ENCODE results near the gene TNK2. TPM values are rescaled to one million over a fixed set of nuclear protein-coding genes. Genes with fewer than 3 reads are reported as not detected.

Gene TNK2
- total and polyA plus RNA-seq, 5 donors, result 40.1 to 162 (median 77.9) TPM

GRCh38 chr3:195892105-195893043 lies 16.0 kb downstream of the TNK2 start:
- Histone ChIP-seq H3K9me3 (ENCODE audit: control insufficient read depth, low read length) (no peaks in the 10 kb centered on the region), H3K4me1 (ENCODE audit: control insufficient read depth, insufficient read depth, low read length) (peaks cover 13% of the 10 kb centered on the region), H3K4me3 (ENCODE audit: low read length) (peak overlapping the region; percentile 1), H3K27ac (ENCODE audit: low read length) (peak overlapping the region; percentile 42), H3K27me3 (ENCODE audit: control insufficient read depth, insufficient read depth) (no peaks in the 10 kb centered on the region)
- DNase-seq, result peak; percentile 78 to 87 (median 87)
- intact Hi-C loops (cut with DNase I), result no loop called here
- peak; percentile 48 to 60 for ATAC-seq
- WGBS, result 11% methylated on average over 35 of the region's 35 CpGs

DNA sequence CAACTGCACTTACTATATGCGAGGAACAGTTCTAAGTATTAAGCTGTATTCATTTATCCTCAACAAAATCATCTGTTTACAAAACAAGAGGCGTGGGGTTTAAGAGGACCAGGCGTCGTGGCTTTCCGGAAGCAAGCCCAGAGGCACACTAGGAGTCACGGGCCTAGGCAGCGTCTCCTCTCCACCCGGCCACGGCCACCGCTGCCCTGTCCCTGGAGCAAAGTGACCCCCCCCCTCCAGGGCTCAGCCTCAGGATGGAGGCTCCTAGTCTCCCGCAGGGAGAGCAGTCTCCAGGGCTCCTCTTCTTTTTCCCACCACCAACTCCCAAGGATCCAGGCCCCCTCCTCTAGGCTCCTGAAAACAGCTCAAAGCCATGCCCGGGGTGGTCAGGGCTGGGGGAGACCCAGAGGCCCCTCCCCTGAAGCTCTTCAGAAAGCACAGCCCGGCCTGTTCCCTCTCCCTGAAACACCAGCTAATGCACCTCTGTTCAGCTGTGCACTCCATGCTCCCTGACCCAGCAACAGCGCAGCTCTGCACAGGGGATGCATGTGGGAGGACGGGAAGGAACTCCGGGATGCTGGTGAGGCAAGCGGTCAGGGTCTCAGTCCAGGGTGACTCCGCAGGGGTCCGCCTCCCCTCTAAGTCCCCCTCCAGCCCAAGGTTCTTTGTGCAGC lies 16.8 kb downstream of the TNK2 start:
- H3K4me1 ChIP-seq (ENCODE audit: control insufficient read depth, insufficient read depth, low read length), result peaks cover 12% of the 10 kb centered on the region
- peak overlapping the region; percentile 6 for H3K27ac ChIP-seq (ENCODE audit: low read length)
- H3K4me3 ChIP-seq (ENCODE audit: low read length), result peak overlapping the region; percentile 1
- H3K9me3 ChIP-seq (ENCODE audit: control insufficient read depth, low read length), result no peaks in the 10 kb centered on the region
- DNase-seq, result peak in 2 of 3 donors; percentile 39 to 60
- no peak for ATAC-seq
- H3K27me3 ChIP-seq (ENCODE audit: control insufficient read depth, insufficient read depth), result no peaks in the 10 kb centered on the region
- WGBS, result 50% methylated on average over 19 of the region's 19 CpGs
- intact Hi-C loops (cut with DNase I), result no loop called here

DNA sequence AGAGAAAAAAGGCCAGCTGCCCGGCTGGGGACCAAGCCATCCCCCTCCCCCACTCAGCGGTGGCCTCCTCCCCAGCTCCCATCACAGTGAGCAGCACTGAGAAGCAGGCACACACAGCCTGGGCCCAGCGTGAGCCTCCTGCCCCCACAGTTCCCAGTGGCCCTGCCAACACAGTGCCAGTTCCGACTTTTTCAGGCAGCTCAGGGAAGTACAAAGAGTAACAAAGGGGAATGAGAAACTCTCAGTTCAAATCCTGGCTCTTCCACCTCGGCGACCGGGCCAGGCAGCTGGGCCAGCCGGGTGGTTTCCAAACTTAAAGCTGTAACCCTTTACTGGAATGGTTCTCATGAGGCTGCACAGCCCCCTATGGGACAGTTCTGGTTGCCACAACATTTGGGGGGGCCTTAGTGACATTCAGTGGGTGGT lies 18.5 kb downstream of the TNK2 start:
- ATAC-seq (no peak), DNase-seq (peak in 2 of 3 donors; percentile 61 to 64)
- Histone ChIP-seq H3K27ac (ENCODE audit: low read length) (no peak overlapping the region), H3K27me3 (ENCODE audit: control insufficient read depth, insufficient read depth) (no peaks in the 10 kb centered on the region), H3K4me3 (ENCODE audit: low read length) (no peak overlapping the region), H3K9me3 (ENCODE audit: control insufficient read depth, low read length) (no peaks in the 10 kb centered on the region), H3K4me1 (ENCODE audit: control insufficient read depth, insufficient read depth, low read length) (peaks cover 23% of the 10 kb centered on the region)
- intact Hi-C loops (cut with DNase I), result no loop called here
- 35% methylated on average over 8 of the region's 8 CpGs for WGBS

DNA sequence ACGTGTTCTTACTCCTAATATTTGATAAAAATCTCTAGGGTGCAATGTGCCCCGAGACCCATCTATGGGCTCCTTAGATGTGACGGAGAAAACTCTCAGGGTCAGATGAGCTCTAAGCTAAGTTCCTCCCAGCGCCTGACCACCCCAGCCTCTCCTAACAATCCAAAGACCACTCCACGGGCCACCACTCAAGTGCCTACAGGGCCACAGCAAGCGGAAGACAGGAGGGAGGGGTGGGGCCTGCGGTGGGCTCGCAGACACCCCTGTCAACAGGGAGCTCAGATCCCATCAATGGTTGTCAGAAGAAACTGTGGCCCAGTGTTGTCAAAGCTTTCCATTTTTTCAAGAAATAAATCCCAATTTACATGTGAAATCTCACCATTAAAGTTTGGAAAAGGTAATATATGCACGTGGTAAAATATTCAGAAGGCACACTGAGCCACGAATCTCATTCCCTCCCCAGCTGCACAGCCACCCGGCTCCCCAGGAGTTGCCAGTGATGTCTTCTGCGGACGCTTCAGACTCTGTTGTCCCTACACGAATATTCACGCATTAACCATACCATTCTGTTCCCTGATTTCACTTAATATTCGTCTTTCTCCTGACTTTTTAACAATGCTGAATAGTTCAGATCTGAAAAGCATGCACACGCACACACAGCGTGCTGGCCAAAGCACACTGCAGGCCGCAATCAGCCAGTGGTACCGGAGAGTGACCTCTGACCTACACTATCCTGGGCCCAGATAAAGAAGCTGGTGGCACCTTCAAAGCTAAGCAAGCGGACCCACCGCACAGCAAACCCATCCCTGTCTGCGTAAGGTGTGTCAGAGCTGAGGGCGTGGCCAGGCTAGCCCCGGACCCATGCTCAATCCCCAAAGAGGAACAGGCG lies 19.1 kb downstream of the TNK2 start:
- peak in 2 of 3 donors; percentile 17 to 22 for DNase-seq
- intact Hi-C loops (cut with DNase I), result no loop called here
- Histone ChIP-seq H3K4me1 (ENCODE audit: control insufficient read depth, insufficient read depth, low read length) (peaks cover 23% of the 10 kb centered on the region), H3K27ac (ENCODE audit: low read length) (no peak overlapping the region), H3K4me3 (ENCODE audit: low read length) (no peak overlapping the region), H3K27me3 (ENCODE audit: control insufficient read depth, insufficient read depth) (no peaks in the 10 kb centered on the region), H3K9me3 (ENCODE audit: control insufficient read depth, low read length) (no peaks in the 10 kb centered on the region)
- WGBS, result 69% methylated on average over 26 of the region's 26 CpGs
- no peak for ATAC-seq

DNA sequence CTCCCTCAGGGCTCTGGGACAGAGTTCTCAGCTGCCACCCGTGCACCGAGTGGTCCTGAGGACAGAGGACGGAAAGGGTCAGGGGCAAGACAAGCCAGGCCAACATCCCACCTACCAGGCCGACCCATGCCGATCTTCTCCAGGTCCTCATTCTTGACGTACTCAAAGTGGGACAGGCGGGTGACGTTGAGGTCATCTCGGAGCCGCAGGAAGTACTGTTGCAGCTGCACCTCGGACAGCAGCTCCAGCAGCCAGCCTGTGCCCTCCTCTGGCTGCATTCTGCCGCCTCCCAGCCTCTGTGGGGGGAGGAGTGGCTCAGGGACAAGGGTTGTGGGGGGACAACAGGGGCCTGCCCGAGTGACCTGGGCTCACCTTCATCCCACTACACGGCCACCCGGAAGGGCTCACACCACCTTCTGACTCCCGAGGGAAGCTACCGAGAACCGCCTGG lies 20.0 kb downstream of the TNK2 start:
- peak in 2 of 3 donors; percentile 52 to 54 for DNase-seq
- no peak overlapping the region for H3K4me3 ChIP-seq (ENCODE audit: low read length)
- no peak for ATAC-seq
- no peaks in the 10 kb centered on the region for H3K27me3 ChIP-seq (ENCODE audit: control insufficient read depth, insufficient read depth)
- 65% methylated on average over 18 of the region's 18 CpGs for WGBS
- H3K9me3 ChIP-seq (ENCODE audit: control insufficient read depth, low read length), result no peaks in the 10 kb centered on the region
- intact Hi-C loops (cut with DNase I), result no loop called here
- no peak overlapping the region for H3K27ac ChIP-seq (ENCODE audit: low read length)
- H3K4me1 ChIP-seq (ENCODE audit: control insufficient read depth, insufficient read depth, low read length), result peaks cover 17% of the 10 kb centered on the region

DNA sequence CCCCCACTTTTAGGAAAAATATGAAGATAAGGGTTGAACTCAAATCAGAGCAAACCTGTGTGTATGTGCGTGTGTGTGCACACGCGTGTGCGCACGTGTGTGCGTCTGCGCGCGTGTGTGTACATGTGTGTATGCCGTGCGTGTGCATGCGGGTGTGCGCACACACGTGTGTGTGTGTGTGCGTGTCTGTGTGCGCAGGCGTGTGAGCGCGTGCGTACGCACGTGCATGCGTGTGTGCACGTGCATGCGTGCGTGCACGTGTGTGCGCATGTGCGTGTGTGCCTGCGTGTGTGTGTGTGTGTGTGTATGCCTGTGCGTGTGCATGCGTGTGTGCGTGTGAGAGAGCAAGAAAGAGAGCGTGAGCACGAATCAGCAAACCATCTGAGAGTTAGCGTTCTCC lies 20.7 kb downstream of the TNK2 start:
- H3K4me3 ChIP-seq (ENCODE audit: low read length), result no peak overlapping the region
- H3K27me3 ChIP-seq (ENCODE audit: control insufficient read depth, insufficient read depth), result no peaks in the 10 kb centered on the region
- DNase-seq (peak in 2 of 3 donors; percentile 21 to 26), ATAC-seq (no peak)
- H3K9me3 ChIP-seq (ENCODE audit: control insufficient read depth, low read length), result no peaks in the 10 kb centered on the region
- peaks cover 17% of the 10 kb centered on the region for H3K4me1 ChIP-seq (ENCODE audit: control insufficient read depth, insufficient read depth, low read length)
- 92% methylated on average over 36 of the region's 36 CpGs for WGBS
- intact Hi-C loops (cut with DNase I), result no loop called here
- no peak overlapping the region for H3K27ac ChIP-seq (ENCODE audit: low read length)

GRCh38 chr3:195886181-195887141 lies 21.9 kb downstream of the TNK2 start:
- peak; percentile 66 to 88 (median 85) for DNase-seq
- no peaks in the 10 kb centered on the region for H3K9me3 ChIP-seq (ENCODE audit: control insufficient read depth, low read length)
- peaks cover 17% of the 10 kb centered on the region for H3K4me1 ChIP-seq (ENCODE audit: control insufficient read depth, insufficient read depth, low read length)
- peak; percentile 80 to 86 for ATAC-seq
- H3K27ac ChIP-seq (ENCODE audit: low read length), result peak overlapping the region; percentile 74
- intact Hi-C loops (cut with DNase I), result no loop called here
- no peak overlapping the region for H3K4me3 ChIP-seq (ENCODE audit: low read length)
- 50% methylated on average over 34 of the region's 34 CpGs for WGBS
- H3K27me3 ChIP-seq (ENCODE audit: control insufficient read depth, insufficient read depth), result no peaks in the 10 kb centered on the region

DNA sequence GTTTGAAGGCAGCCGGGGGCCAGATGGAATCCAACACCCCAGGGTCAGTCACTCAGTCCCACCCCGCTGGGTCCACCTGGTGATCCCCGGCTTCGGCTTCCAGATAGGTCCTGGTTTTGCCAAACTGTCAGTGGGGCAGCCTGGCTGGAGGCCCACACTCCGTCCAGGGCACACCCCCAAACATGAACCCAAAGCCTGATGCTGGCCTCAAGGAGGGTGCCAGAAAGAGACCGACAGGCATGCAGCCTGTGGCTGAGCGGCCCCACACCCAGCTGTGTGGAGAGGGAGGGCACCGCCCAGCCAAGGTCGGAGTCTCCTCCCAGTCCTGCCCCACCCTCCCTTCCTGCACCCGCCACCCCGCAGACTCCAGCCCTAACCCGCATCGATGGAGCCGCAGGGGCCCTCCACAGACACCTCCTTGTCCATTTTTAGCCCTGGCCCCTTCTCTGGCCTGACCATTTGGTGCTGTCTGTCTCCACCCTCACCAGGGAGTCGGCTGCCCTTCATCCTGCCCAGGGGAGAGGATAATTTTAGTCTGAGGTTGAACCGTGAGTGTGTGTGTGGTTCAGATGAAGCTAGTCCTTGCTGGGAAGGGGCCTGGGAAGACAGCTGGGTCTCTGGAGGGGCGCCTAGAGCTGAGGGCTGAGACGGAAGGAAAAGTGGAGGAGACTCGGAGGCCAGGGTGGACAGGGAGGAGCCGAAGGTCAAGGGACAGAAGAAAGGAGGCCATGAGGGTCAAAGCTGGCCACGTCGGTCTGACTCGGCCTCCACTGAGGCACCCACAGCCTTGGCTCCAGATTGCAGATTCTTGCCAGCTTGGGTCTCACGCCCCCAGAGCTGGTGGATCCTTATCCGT lies 23.1 kb downstream of the TNK2 start:
- 47% methylated on average over 25 of the region's 25 CpGs for WGBS
- H3K4me1 ChIP-seq (ENCODE audit: control insufficient read depth, insufficient read depth, low read length), result peaks cover 17% of the 10 kb centered on the region
- H3K4me3 ChIP-seq (ENCODE audit: low read length), result no peak overlapping the region

DNA sequence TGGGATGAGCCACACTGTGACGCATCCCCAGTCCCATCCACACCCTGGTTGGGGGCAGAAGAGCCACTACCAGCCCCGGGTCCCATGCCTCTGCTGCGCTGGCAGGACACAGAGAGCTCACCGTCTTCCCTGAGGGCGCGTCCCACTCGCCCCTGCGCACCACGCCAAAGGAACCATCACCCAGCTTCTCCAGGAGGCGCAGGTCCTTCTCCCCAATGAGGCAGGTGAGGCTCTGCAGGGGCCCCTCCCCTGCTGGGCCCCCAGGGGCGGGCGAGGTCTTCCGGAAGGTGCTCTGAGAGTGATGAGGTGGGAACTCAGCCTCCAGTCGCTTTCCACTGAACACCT lies 23.7 kb downstream of the TNK2 start:
- ATAC-seq (no peak), DNase-seq (peak in 2 of 3 donors; percentile 36 to 57)
- no peaks in the 10 kb centered on the region for H3K9me3 ChIP-seq (ENCODE audit: control insufficient read depth, low read length)
- no peaks in the 10 kb centered on the region for H3K27me3 ChIP-seq (ENCODE audit: control insufficient read depth, insufficient read depth)
- peaks cover 17% of the 10 kb centered on the region for H3K4me1 ChIP-seq (ENCODE audit: control insufficient read depth, insufficient read depth, low read length)
- WGBS, result 91% methylated on average over 14 of the region's 14 CpGs
- no peak overlapping the region for H3K4me3 ChIP-seq (ENCODE audit: low read length)
- peak overlapping the region; percentile 61 for H3K27ac ChIP-seq (ENCODE audit: low read length)
- intact Hi-C loops (cut with DNase I), result no loop called here

More for the DNA sequence above, 23.1 kb downstream of the TNK2 start:
- Histone ChIP-seq H3K9me3 (ENCODE audit: control insufficient read depth, low read length) (no peaks in the 10 kb centered on the region), H3K27ac (ENCODE audit: low read length) (peak overlapping the region; percentile 74), H3K27me3 (ENCODE audit: control insufficient read depth, insufficient read depth) (no peaks in the 10 kb centered on the region)
- ATAC-seq (peak; percentile 78 to 80), DNase-seq (peak; percentile 69 to 91 (median 85))
- intact Hi-C loops (cut with DNase I), result no loop called here
